Thymus (tissue), 11 donors: ENCODE measurements around the gene SLC16A11. TPM values are rescaled to one million over a fixed set of nuclear protein-coding genes. Genes with fewer than 3 reads are reported as not detected.

Experiments
- DNase-seq, 9 donors: peaks; one replicate each; pipeline ENCODE4 v3.0.0-alpha.2; 2013; ENCODE audit warnings: low spot score in 9 of 9, low read depth in 6 of 9, missing footprints in 1 of 9
- H3K27ac ChIP-seq, 2 donors: one replicate each; pipeline ENCODE4 v1.5.1; 2013; ENCODE audit warnings: control low read depth in 1 of 2, low read depth in 1 of 2, low read length in 1 of 2, mild to moderate bottlenecking in 1 of 2, moderate library complexity in 1 of 2
- H3K27me3 ChIP-seq, 2 donors: one replicate each; pipeline ENCODE4 v1.5.1; 2013; ENCODE audit warnings: low read length in 1 of 2; ENCODE audit not compliant: control insufficient read depth in 2 of 2, insufficient read depth in 1 of 2
- H3K36me3 ChIP-seq, 2 donors: one replicate each; pipeline ENCODE4 v1.5.1; 2013; ENCODE audit warnings: low read length in 1 of 2, mild to moderate bottlenecking in 1 of 2, moderate library complexity in 1 of 2; ENCODE audit not compliant: control insufficient read depth in 2 of 2, insufficient read depth in 2 of 2
- H3K4me1 ChIP-seq, 2 donors: one replicate each; pipeline ENCODE4 v1.5.1; 2013; ENCODE audit warnings: low read length in 2 of 2; ENCODE audit not compliant: control insufficient read depth in 2 of 2, insufficient read depth in 2 of 2
- H3K4me3 ChIP-seq, 2 donors: one replicate each; pipeline ENCODE4 v1.5.1; 2013; ENCODE audit warnings: low read length in 2 of 2, control low read depth in 1 of 2, mild to moderate bottlenecking in 1 of 2
- H3K9me3 ChIP-seq, 2 donors: one replicate each; pipeline ENCODE4 v1.5.1; 2013; ENCODE audit warnings: low read length in 1 of 2, mild to moderate bottlenecking in 1 of 2; ENCODE audit not compliant: control insufficient read depth in 2 of 2, insufficient read depth in 1 of 2
- WGBS: extraction: QIAGEN DNeasy Blood & Tissue Kit; methylation state at CpG from one replicate; pipeline ENCODE4 v1.1.7; 2013; 5-methylcytosine and 5-hydroxymethylcytosine counted together
- polyA plus RNA-seq: library from polyadenylated mRNA; stranded (reverse); fragments of 200-250 nt; gene quantifications from one replicate; pipeline ENCODE4 v1.2.3, GENCODE V29; 2013
- total RNA-seq: library from RNA; stranded (reverse); fragments of 120-200 nt; gene quantifications from one replicate; pipeline ENCODE4 v1.2.4, GENCODE V29; 2013
- donor health status: healthy.

Gene SLC16A11
- total and polyA plus RNA-seq, 2 donors = 0.52 to 7.4 TPM

DNA sequence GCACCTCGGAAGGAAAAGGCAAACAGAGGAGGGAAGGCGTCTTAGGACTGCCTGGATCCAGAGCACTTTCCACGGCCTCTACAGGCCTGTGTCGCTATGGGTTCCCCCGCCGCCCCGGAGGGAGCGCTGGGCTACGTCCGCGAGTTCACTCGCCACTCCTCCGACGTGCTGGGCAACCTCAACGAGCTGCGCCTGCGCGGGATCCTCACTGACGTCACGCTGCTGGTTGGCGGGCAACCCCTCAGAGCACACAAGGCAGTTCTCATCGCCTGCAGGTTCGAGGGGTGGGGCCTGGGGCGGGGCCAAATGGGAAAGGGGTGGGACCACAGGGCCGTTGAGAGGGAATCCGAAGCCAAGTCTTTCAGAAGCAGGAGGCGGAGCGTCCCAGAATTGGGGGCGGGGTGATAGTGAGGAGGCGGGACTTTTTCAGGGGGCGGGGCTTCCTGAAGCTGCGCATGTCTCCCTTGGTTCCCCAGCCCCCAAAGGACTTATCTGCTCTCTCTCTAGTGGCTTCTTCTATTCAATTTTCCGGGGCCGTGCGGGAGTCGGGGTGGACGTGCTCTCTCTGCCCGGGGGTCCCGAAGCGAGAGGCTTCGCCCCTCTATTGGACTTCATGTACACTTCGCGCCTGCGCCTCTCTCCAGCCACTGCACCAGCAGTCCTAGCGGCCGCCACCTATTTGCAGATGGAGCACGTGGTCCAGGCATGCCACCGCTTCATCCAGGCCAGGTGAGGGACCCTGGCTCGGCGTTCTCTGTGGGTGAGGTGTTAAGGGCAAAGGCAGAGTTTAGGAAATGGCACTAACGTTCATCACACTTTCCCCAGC is 20.1 kb downstream of the SLC16A11 start:
- H3K27me3 ChIP-seq = peaks cover 30 to 47% of the 10 kb centered on the region in 2 donors
- H3K4me1 ChIP-seq = peaks cover 4 to 36% of the 10 kb centered on the region in 2 donors
- H3K36me3 ChIP-seq = no peaks in the 10 kb centered on the region
- DNase-seq = peak in 6 of 9 donors; percentile 66 to 91 (median 82)
- H3K27ac ChIP-seq = no peak overlapping the region
- peak overlapping the region in 1 of 2 donors; percentile 14 for H3K4me3 ChIP-seq
- 44% methylated on average over 51 of the region's 51 CpGs for WGBS
- peaks cover 0 to 11% of the 10 kb centered on the region in 2 donors for H3K9me3 ChIP-seq

DNA sequence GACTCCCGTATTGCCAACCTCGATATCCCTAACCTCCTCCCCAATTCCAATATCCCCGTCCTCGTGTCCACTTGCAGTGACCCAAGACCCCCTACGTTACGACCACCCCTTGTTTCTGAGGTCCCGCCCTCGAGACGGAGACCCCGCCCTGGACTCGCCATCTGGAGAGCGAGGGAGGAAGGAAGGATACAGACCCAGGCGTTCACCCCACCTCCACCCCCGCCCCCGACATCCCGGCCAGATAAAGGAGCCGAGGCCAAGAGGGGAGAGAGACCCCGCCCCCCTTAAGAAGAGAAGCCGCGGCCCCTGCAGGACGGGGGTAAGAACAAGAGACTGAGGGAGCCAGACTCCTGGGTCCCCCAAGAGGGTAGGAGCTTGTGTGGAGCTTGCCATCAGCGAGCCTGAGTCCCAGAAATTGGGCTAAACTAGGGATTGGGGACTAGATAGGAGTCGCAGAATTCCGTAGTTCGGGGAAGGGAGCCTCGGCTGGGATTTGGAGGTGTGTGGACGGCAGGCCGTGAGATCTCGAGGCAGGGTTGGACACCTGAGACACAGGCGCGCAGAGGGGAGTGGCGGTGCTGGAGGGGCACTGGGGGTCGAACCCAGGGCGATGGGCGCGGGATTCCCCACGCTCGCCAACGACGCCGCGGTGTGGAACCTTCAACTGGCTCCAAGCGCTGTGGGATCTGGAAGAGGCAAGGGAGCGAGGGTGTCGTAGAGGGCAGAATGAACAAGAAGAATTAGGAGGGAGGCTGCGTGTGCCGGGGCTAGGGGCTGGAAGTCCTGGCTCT is 20.9 kb downstream of the SLC16A11 start, which contains the start of gene BCL6B:
TSS of gene BCL6B (plus strand) at position 270 of the 791 bp plus-strand sequence. CDS start 622 bp downstream, outside the sequence.
- Histone ChIP-seq H3K27ac (peak within 1 kb of the TSS; percentile 49 to 51), H3K36me3 (no peaks in the 10 kb centered on the region), H3K9me3 (peaks cover 0 to 11% of the 10 kb centered on the region in 2 donors), H3K4me3 (peak within 1 kb of the TSS in 1 of 2 donors; percentile 35), H3K4me1 (peaks cover 4 to 43% of the 10 kb centered on the region in 2 donors), H3K27me3 (peaks cover 30 to 47% of the 10 kb centered on the region in 2 donors)
- 13% methylated on average over 47 of the region's 47 CpGs for WGBS
- peak in 1 of 9 donors; percentile 20 for DNase-seq

DNA sequence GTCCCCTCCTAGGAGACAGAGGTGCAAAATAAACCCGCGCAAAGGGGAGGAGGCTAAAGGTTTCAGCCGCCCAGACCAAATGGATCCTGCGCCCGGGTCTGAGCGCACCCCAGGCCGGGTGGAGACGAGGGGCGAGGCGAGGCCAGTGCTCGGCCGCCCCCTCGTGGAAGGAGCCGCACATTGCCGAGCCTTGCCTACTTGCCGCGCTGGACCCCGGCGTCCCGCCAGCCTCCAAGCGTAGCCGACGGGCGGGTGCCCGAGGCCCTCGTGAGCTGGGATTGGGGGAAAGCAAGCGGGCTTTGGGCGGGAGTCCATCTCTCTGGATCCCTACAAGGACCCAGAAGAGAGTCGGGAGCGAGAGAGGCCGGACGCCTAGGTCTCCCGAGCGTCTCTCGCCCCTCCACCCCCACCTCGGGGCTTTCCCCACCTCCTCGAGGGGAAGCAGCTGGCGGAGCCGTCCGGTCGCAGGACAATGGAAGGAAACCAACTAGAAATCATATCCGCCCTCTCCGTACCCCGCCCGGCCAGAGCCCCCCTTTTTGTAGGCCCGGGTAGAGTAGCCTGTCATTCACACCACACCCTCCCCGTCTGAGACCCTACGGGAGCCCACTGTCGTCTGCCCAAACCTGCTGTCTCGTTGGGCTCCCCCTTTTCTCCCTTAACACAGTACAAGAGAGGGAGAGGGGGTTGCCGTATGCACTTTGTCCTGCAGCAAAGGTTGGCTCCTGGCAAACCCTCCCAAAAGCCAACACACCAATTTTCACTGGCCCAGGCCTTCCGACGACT is 21.7 kb downstream of the SLC16A11 start:
- H3K9me3 ChIP-seq = peaks cover 0 to 11% of the 10 kb centered on the region in 2 donors
- peak in 5 of 9 donors; percentile 52 to 80 (median 72) for DNase-seq
- WGBS = 3% methylated on average over 53 of the region's 53 CpGs
- peak overlapping the region; percentile 49 to 51 for H3K27ac ChIP-seq
- peaks cover 6 to 51% of the 10 kb centered on the region in 2 donors for H3K4me1 ChIP-seq
- peaks cover 30 to 47% of the 10 kb centered on the region in 2 donors for H3K27me3 ChIP-seq
- H3K4me3 ChIP-seq = peak overlapping the region in 1 of 2 donors; percentile 35
- H3K36me3 ChIP-seq = peaks cover under 1 to 4% of the 10 kb centered on the region in 2 donors

DNA sequence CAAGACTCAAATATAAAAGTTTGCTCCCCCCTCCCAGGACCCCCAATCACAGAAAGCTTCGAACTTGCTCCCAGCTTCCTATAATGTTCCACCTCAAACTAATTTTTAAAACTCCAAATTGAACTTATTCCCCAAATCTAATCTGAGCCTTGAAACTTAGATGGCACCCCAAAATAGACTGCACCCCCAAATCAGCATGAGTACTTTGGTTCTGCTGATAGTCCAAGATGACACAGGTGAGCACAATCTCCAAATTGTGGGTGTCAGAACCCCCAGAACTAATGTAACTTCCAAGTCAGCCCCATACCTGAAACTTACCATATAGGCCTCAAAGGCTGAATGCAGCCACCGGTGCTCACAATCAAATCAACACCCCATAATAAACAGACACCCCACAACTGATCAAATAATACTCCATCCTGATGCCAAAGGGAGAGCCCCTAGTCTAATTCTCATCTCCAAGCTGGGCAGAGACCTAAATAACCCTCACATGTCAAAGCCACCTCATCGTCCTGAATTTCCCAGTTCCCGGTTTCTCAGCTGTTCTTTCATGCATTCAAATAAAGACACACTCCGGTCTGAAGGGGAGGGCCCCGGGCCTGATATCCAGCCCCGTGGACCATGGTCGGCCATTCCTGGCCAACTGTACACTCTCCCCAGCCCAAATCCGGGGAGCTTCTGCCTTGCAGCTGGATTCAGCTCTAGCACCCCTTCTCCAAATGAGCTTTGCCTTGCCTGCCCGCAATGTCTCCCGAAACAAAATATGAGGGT is 22.8 kb downstream of the SLC16A11 start:
- H3K36me3 ChIP-seq = peaks cover 5 to 13% of the 10 kb centered on the region in 2 donors
- 85% methylated on average over 11 of the region's 11 CpGs for WGBS
- DNase-seq = no peak
- H3K4me3 ChIP-seq = no peak overlapping the region
- peaks cover 9 to 62% of the 10 kb centered on the region in 2 donors for H3K4me1 ChIP-seq
- H3K27ac ChIP-seq = no peak overlapping the region
- H3K27me3 ChIP-seq = peaks cover 30 to 47% of the 10 kb centered on the region in 2 donors
- peaks cover 0 to 11% of the 10 kb centered on the region in 2 donors for H3K9me3 ChIP-seq

DNA sequence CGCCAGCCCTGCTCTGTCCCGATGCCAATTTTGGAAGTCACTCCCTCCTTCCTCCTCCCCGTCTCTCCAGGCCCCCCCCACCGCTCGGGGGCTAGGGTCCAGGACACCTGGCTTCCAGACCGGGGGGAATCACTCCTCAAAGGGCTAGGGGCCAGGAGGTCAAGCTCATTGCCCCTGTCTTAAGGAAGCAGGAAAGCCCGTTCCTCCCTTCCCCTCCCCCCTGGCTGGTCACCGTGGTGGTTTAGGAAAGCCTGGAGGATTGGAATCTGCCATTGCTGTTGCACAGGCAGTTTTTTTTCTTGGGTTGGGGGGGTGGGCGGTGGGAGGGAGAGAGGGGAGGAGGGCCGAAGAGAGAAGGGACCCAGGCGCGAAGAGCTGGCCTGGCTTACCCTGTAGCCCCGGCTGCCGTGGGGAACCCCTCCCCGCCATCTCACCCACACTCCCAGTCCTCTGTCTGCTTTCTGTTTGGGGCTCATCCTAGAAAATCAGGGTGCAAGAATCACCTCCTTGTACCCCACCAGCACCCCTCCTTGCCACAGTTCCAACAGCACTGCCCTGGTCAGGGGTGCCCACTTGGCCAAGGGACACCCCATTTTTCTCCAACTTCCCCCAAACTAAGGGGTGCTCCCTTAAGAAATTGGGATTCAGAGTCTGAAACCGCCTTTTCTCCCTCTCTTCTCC is 23.9 kb downstream of the SLC16A11 start:
- Histone ChIP-seq H3K27me3 (peaks cover 30 to 47% of the 10 kb centered on the region in 2 donors), H3K9me3 (peaks cover 0 to 11% of the 10 kb centered on the region in 2 donors), H3K27ac (no peak overlapping the region), H3K4me3 (no peak overlapping the region), H3K36me3 (peaks cover 5 to 13% of the 10 kb centered on the region in 2 donors), H3K4me1 (peaks cover 18 to 72% of the 10 kb centered on the region in 2 donors)
- DNase-seq = no peak
- WGBS = 56% methylated on average over 16 of the region's 16 CpGs

DNA sequence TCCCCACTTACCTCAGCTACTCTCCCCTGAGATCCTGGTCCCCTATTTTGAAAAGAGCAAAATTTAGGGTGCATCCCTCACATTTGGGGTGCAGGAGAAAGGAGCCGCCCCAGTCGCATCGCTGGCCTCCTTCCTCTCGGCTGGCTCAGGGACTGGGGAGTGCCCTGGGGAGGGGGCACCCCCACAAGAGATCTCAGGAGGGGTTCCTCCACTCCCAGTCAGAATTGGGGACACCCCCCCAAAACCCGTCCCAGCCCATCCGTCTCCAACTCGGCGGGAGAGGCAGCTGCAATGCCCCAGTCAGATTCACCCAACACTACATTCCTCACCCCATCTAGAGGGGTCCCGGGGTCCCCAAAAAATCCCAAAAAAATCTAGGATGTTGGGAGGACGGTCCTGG is 24.5 kb downstream of the SLC16A11 start:
- WGBS = 90% methylated on average over 10 of the region's 10 CpGs
- no peak overlapping the region for H3K4me3 ChIP-seq
- H3K4me1 ChIP-seq = peaks cover 18 to 72% of the 10 kb centered on the region in 2 donors

DNA sequence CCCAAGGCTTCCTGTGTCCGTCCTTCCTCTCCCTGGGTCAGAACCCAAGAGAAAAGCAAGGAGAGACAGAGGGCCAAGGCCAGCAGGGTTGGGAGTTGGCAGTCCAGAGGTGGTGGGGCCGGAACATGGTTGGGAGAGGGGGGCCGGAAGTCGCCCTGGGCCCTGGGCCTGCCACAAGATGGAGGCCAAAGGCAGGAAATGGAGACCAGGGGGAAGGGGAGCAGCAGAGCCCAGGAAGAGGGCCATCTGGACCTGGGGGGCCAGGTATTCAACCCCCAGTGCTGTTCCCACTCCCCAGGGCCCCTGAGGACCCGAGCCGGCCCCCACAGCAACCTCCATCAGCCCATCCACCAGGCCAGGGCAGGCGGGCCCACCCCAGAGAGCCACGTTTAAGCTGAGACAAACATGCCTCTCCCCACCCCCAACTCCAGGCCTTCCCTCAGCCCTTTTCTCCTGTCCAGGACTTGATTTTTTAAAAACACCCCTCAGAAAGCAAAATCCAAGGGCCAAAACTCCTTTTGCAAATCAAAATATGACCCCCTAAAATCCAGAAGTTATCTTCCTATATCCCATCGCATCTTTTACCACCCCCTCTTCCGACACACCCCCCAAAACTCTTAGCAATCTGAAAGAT is 25.4 kb downstream of the SLC16A11 start:
- peaks cover 25 to 72% of the 10 kb centered on the region in 2 donors for H3K4me1 ChIP-seq
- peak overlapping the region in 1 of 2 donors; percentile 46 for H3K27ac ChIP-seq
- H3K27me3 ChIP-seq = peaks cover 26 to 35% of the 10 kb centered on the region in 2 donors
- no peak overlapping the region for H3K4me3 ChIP-seq
- no peak for DNase-seq
- H3K9me3 ChIP-seq = peaks cover 0 to 4% of the 10 kb centered on the region in 2 donors
- 94% methylated on average over 10 of the region's 10 CpGs for WGBS
- peaks cover 5 to 13% of the 10 kb centered on the region in 2 donors for H3K36me3 ChIP-seq

More for the DNA sequence above, 24.5 kb downstream of the SLC16A11 start:
- peaks cover 0 to 10% of the 10 kb centered on the region in 2 donors for H3K9me3 ChIP-seq
- peaks cover 30 to 45% of the 10 kb centered on the region in 2 donors for H3K27me3 ChIP-seq
- peaks cover 5 to 13% of the 10 kb centered on the region in 2 donors for H3K36me3 ChIP-seq
- H3K27ac ChIP-seq = peak overlapping the region in 1 of 2 donors; percentile 47
- DNase-seq = no peak
